ENCODE data around the gene NUDT13. TPM values are rescaled to one million over a fixed set of nuclear protein-coding genes. Genes with fewer than 3 reads are reported as not detected.
"Not testable (repeated sequence)": the region's sequence is repeated elsewhere in the genome, so short reads cannot be mapped to it uniquely, and the experiment has no call there.

NUDT13 gene
- polyA plus RNA-seq, 3 donors, result 4.8 to 7.2 (median 5.1) TPM

GRCh38 chr10:73096041-73096448 is 14.2 kb upstream of the NUDT13 start:
- DNase-seq (ENCODE audit: extremely low read depth in 1 of 11, low read depth in 9 of 11, low spot score in 4 of 11), result peak in 9 of 11 donors; percentile 44 to 65 (median 59)

GRCh38 chr10:73096449-73097304 is 13.6 kb upstream of the NUDT13 start, which contains the start of gene P4HA1:
Gene P4HA1 (minus strand): TSS chr10:73096866. CDS start chr10:73074883, 21,983 bp downstream.
- peak; percentile 86 to 96 (median 94) for DNase-seq (ENCODE audit: extremely low read depth in 1 of 11, low read depth in 9 of 11, low spot score in 4 of 11)

DNA sequence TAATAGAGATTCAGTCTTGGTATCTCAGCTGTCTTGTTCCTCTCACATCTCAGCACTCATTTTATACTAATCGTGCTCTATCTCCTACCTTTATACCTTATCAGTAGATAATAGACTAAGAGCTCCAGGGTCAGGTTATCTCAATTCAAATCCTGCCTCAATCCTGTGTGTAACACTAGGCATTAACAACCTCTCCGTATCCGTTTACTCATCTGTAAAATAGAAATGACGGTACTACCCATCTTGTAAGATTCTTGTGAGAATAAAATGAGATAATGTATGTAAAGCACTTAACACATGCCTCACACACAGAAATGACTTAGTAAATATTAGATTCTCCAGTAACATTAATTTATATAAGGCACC is 13.0 kb upstream of the NUDT13 start:
- DNase-seq (ENCODE audit: extremely low read depth in 1 of 11, low read depth in 9 of 11, low spot score in 4 of 11), result no peak

DNA sequence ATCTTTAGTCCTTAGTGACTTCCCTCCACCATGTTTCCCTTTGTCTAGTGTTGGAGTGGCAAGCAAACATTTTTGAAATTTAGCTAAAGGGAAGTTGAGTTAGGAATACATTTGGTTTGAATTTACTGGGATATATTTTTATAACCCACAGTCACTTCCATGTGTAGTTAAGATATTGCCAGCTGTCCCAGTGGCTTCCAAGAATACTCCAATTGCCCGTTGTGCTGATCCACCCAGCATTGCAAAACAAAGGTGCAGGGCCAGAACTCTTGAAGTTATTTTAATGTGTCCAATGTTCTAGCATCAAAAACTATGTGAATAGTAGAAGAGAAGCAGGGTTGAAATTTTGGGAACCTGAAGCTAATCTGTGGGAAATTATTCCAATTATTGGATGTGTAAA is 11.1 kb upstream of the NUDT13 start:
- no peak for DNase-seq (ENCODE audit: extremely low read depth in 1 of 11, low read depth in 9 of 11, low spot score in 4 of 11)

DNA sequence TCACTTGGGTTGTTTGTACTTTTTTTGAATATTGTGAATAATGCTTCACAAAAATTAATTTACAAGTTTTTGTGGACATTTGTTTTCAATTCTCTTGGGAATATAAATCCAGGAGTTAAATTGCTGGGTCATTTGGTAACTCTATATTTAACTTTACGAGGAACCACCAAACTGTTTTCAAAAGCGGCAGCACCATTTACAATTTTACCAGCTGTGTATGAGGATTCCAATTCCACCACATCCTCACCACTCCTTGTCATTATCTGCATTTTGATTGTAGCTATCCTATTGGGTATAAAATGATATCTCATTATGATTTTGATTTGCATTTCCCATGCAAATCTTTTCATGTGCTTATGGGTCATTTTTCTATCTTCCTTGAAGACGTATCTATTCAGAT is 4.0 kb upstream of the NUDT13 start:
- DNase-seq (ENCODE audit: extremely low read depth in 1 of 11, low read depth in 9 of 11, low spot score in 4 of 11), result no peak

DNA sequence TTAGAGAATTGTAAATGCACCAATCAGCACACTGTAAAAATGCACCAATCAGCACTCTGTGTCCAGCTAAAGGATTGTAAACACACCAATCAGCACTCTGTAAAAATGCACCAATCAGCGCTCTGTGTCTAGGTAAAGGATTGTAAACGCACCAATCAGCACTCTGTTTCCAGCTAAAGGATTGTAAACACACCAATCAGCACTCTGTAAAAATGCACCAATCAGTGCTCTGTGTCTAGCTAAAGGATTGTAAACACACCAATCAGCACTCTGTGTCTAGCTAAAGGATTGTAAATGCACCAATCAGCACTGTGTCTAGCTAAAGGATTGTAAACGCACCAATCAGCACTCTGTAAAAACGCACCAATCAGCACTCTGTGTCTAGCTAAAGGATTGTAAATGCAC is 1.0 kb upstream of the NUDT13 start:
- not testable (repeated sequence) for DNase-seq (ENCODE audit: extremely low read depth in 1 of 11, low read depth in 9 of 11, low spot score in 4 of 11)

DNA sequence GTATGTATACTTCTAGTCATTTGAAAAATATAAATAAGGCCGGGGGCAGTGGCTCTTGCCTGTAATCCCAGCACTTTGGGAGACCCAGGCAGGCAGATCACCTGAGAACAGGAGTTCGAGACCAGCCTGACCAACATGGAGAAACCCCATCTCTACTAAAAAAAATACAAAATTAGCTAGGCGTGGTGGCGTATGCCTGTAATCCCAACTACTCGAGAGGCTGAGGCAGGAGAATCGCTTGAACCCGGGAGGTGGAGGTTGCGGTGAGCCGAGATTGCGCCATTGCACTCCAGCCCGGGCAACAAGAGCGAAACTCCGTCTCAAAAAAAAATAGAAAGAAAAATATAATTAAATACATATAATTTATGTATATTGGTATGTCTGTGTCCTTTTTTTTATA is 1.8 kb downstream of the NUDT13 start:
- not testable (repeated sequence) for DNase-seq (ENCODE audit: extremely low read depth in 1 of 11, low read depth in 9 of 11, low spot score in 4 of 11)

- no peak for DNase-seq (ENCODE audit: extremely low read depth in 1 of 11, low read depth in 9 of 11, low spot score in 4 of 11)
Measured at GRCh38 chr10:73113551-73113950, 3.3 kb downstream of the NUDT13 start.

GRCh38 chr10:73116017-73116416 is 5.8 kb downstream of the NUDT13 start:
- DNase-seq (ENCODE audit: extremely low read depth in 1 of 11, low read depth in 9 of 11, low spot score in 4 of 11), result no peak

DNA sequence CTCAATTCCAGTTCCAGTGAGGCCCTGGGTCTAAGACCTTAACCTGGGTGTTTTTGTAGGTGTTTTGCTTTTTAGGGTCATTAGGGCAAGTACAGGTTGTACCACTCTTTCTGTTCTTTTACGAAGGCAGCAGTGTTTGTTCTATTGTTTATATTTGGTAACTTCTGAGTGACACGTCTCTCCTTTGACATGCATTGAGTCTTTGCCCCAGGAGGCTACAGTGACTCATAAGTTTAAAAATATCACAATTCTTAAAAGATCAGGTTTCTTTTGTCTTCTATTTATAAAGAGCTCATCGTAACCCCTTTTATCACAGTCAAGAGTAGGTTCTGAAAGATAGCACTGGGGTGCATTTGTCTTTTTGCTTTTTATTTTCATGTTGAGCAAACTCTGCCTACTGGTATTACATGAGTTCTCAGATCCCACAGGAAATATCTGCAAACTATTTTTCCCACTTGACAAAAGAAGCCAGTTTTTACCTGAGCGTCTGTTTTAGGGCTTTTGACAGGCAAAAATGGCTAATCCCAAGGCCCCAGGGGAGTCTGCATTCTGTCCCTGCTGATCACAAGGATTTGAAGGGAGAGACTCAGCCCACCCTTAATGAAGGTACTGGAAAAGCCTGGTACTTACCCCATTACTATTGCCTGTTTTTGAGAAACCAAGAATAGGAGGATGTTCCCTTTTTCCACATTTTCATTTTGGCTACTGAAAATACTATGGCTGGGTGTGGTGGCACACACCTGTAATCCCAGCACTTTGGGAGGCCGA is 7.9 kb downstream of the NUDT13 start:
- DNase-seq (ENCODE audit: extremely low read depth in 1 of 11, low read depth in 9 of 11, low spot score in 4 of 11), result no peak

DNA sequence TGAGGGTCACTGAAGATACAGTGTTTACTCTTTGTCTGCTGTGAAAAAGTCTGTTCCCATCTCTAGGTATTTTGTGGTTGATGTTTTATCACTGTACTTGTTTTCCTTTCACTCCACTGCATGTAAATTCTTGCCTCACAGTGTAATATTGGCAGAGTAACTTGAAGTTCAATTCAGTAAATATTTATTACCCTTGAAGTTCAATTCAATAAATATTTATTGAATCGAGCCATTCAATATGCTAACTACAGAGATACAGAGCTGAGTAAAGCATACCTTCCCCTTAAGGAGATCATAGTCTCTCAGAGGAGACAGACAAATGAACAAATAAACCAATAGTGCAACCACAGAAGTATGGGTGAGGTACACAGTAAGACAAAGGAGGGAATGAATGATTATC is 9.2 kb downstream of the NUDT13 start:
- DNase-seq (ENCODE audit: extremely low read depth in 1 of 11, low read depth in 9 of 11, low spot score in 4 of 11), result no peak

- DNase-seq (ENCODE audit: extremely low read depth in 1 of 11, low read depth in 9 of 11, low spot score in 4 of 11), result no peak
Measured at GRCh38 chr10:73119952-73120351, 9.7 kb downstream of the NUDT13 start.

- no peak for DNase-seq (ENCODE audit: extremely low read depth in 1 of 11, low read depth in 9 of 11, low spot score in 4 of 11)
Measured at GRCh38 chr10:73126343-73126742, 16.1 kb downstream of the NUDT13 start.

GRCh38 chr10:73131301-73131700 is 21.0 kb downstream of the NUDT13 start:
- no peak for DNase-seq (ENCODE audit: extremely low read depth in 1 of 11, low read depth in 9 of 11, low spot score in 4 of 11)

DNA sequence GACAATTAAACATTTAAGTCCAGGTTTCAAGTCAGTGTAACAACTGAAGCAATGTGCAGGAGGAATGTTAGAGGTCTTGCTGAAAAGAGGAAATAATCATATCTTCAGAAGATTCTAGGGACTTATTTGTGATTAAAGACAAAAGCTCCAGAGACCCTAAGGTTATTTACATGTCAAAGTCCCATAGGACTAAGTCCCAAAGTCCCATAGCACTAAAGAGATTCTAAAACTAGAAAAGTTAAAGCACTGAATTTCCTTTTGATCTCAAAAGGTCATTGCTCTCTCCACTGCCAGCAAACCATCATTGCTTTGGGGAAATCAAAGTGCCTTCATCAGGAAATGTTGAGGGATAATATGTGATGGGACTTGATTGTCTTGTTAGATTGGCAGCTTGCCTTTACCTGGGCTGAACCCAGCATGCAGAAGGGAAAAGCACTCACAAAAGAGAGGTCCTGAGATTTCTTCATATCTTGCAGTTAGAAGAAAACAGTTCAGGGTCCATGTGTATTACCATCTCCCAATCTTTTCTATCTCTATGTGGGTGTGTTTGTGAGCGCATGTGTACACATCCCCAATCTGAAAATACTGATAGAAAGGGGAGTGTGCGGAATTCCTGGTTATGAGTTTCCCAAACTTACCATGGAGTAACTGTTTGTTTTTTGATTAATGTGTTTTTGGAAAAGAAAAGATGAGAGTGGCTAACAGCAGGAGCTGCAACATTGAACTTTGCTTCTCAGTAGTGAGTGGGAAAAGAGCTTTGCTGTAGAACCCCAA is 21.8 kb downstream of the NUDT13 start:
- DNase-seq (ENCODE audit: extremely low read depth in 1 of 11, low read depth in 9 of 11, low spot score in 4 of 11), result no peak

- no peak for DNase-seq (ENCODE audit: extremely low read depth in 1 of 11, low read depth in 9 of 11, low spot score in 4 of 11)
Measured at GRCh38 chr10:73134727-73135126, 24.5 kb downstream of the NUDT13 start.

DNA sequence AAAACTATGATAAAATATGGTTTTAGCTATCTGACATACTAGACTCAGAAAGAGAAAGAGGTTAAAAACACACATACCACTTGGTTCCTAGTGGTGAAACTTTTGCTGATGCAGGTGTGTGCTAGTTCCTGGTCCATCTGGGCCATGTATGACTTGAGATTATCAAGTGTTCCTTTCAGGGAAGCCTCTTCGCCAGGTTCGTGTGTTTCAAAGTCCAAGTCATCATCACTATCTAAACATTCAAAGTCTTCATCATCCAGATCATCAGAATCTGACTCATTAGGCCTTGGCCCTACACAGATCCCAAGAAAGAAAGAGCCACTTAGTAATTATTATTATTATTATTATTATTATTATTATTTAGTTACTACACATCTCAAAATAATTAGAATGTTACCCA is 26.4 kb downstream of the NUDT13 start:
- no peak for DNase-seq (ENCODE audit: extremely low read depth in 1 of 11, low read depth in 9 of 11, low spot score in 4 of 11)

- DNase-seq (ENCODE audit: extremely low read depth in 1 of 11, low read depth in 9 of 11, low spot score in 4 of 11), result no peak
Measured at GRCh38 chr10:73139251-73139650, 29.0 kb downstream of the NUDT13 start.

DNA sequence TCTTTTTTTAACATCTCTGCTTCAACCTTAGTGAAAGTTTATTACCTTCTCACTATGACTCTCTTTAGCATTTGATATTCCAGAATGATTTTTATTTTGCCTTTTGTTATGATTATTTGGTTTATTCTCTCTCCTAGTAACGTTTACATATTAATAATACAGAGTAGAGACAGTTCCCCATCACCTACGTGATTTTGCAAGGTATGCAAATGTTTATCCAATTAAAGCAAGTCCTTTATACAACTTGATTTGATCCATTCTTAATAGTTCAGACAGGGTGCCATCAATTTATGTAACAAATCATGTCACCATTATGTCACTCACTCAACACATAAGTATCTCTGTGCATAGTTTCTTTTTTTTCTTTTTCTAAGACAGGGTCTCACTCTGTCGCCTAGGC is 31.3 kb downstream of the NUDT13 start:
- DNase-seq (ENCODE audit: extremely low read depth in 1 of 11, low read depth in 9 of 11, low spot score in 4 of 11), result no peak
